OCI-LY7 (cell line): ENCODE measurements around the gene IGSF8. TPM values are rescaled to one million over a fixed set of nuclear protein-coding genes. Genes with fewer than 3 reads are reported as not detected.

Experiments
- BruUV-seq: library from RNA; stranded (reverse); fragments of 400-500 nt; replicated peaks from 2 replicates; lab custom pipeline; 2021; lab: Mats Ljungman, UMichigan
- CTCF ChIA-PET: fragments of 300-600 bp; sonication (Branson Sonifier 250); formaldehyde crosslinking; loops from one replicate; lab custom pipeline; 2022; ENCODE audit warnings: antibody characterized with exemption; ENCODE audit not compliant: unreplicated experiment; lab: Charles Lee
- POLR2A ChIA-PET: fragments of 300-600 bp; sonication (Branson Sonifier 250); formaldehyde crosslinking; loops from one replicate; lab custom pipeline; 2022; ENCODE audit warnings: antibody characterized with exemption; lab: Charles Lee
- DNase-seq: peaks from one replicate; pipeline ENCODE4 v3.0.0-alpha.2; 2015; ENCODE audit warnings: low spot score
- H2AFZ ChIP-seq: fragments of 200-600 bp; sonication (generic), shearing (Covaris generic); 2 replicates; pipeline ENCODE4 v1.6.1; 2014; ENCODE audit warnings: mild to moderate bottlenecking, antibody characterized with exemption, low read length, moderate library complexity
- H3K27ac ChIP-seq: fragments of 200-600 bp; sonication (generic); 2 replicates; pipeline ENCODE4 v1.5.1; 2014; ENCODE audit warnings: mixed run types, low read depth, mild to moderate bottlenecking, moderate library complexity, low read length, inconsistent platforms; ENCODE audit not compliant: poor library complexity, severe bottlenecking
- H3K36me3 ChIP-seq: fragments of 200-600 bp; sonication (generic); 2 replicates; pipeline ENCODE4 v1.6.1; 2014; ENCODE audit warnings: mild to moderate bottlenecking, antibody characterized with exemption, low read length, moderate library complexity, mixed read lengths; ENCODE audit not compliant: insufficient read depth
- H3K4me1 ChIP-seq: fragments of 200-600 bp; sonication (generic); 2 replicates; pipeline ENCODE4 v1.5.1; 2014; ENCODE audit warnings: mild to moderate bottlenecking, low read length; ENCODE audit not compliant: insufficient read depth, poor library complexity, severe bottlenecking
- H3K4me2 ChIP-seq: fragments of 200-600 bp; sonication (generic); 2 replicates; pipeline ENCODE4 v1.6.1; 2014; ENCODE audit warnings: mild to moderate bottlenecking, low read length
- H3K4me3 ChIP-seq: fragments of 200-600 bp; sonication (generic); 2 replicates; pipeline ENCODE4 v1.5.1; 2014; ENCODE audit warnings: mild to moderate bottlenecking, low read depth, low read length; ENCODE audit not compliant: poor library complexity, severe bottlenecking
- H3K79me2 ChIP-seq: fragments of 200-600 bp; sonication (generic); 2 replicates; pipeline ENCODE4 v1.6.1; 2016; ENCODE audit warnings: low read depth, mild to moderate bottlenecking, low read length, moderate library complexity, mixed read lengths; ENCODE audit not compliant: insufficient read depth
- H3K9me2 ChIP-seq: fragments of 200-600 bp; sonication (generic); 2 replicates; pipeline ENCODE4 v1.6.1; 2016; ENCODE audit warnings: mild to moderate bottlenecking, low read length, mixed read lengths; ENCODE audit not compliant: insufficient read depth
- H3K9me3 ChIP-seq: fragments of 200-600 bp; sonication (generic); 2 replicates; pipeline ENCODE4 v1.6.1; 2014; ENCODE audit warnings: mild to moderate bottlenecking, mixed run types, low read length, mixed read lengths
- H4K20me1 ChIP-seq: fragments of 200-600 bp; sonication (generic); 2 replicates; pipeline ENCODE4 v1.6.1; 2014; ENCODE audit warnings: mild to moderate bottlenecking, antibody characterized with exemption, low read length, moderate library complexity, mixed read lengths; ENCODE audit not compliant: insufficient read depth
- EZH2phosphoT487 ChIP-seq: fragments of 200-600 bp; sonication (generic); IDR thresholded peaks from 2 replicates; pipeline ENCODE4 v1.6.1; 2018; ENCODE audit warnings: low read depth, borderline replicate concordance, mild to moderate bottlenecking, mixed run types, antibody characterized with exemption, low read length, moderate library complexity, mixed read lengths
- intact Hi-C: fragments of 100-400 bp; cut with micrococcal nuclease; formaldehyde crosslinking; loops from one replicate; pipeline ENCODE4 v1.10.0; 2022; ENCODE audit not compliant: unreplicated experiment
- total RNA-seq, 2 experiments: library from RNA; depleted of rRNA in 1 of 2; stranded (reverse); fragments of >200 nt in 1 of 2; shearing (Covaris generic) in 1 of 2; gene quantifications; 2 replicates each; pipeline ENCODE4 v1.2.3, GENCODE V29; 2014 to 2022
- TF ChIP-seq, protein P1 (sequence below): fragments of 200-600 bp; sonication (generic); conservative IDR thresholded peaks from 2 replicates; pipeline ENCODE4 v1.5.1; 2014; ENCODE audit warnings: mild to moderate bottlenecking, antibody characterized with exemption, low read length, moderate library complexity, mixed read lengths

IGSF8 gene
- total RNA-seq, 2 experiments from 2014 or later = 18.7 to 28.7 TPM

DNA sequence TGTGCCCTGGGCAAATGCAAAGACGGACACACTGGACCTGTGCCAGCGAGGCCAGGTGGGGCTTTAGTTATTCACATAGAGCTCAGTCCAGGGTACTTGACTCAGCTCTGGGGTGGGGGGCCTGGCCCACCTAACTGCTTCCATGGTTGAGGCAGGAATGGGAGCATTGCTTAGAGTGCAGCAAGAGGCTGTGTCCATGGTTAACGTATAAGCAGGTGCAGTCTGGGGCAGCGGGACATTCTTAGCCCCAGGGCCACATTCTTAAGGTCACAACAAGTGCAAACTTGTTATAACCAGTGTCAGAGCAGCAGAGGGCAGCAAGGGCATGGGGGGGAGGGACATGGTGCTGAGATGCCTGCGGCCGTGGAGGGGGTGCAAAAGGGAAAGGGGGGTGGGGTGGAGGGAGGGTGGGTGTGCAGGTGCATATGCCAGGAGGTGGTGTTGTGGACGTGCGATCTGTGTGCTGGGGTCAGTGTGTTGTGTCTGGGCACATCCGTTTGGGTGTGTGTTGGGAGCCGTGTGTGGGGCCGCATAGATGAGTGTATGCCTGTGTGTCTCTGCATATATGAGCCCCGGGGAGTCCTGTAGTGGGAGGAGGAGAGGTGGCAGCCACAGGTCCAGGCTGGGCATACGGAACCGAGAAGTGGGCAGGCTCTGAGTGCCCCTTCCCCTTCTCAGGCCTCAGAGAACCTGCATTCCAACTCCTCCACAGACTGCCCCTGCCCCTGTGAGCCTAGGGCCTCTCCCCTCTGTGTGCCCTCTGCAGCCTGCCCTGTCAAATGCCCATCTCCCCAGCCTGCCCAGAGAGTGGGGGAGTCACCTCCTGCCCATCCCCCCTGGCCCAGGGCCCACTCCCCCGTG lies 36.8 kb downstream of the IGSF8 start:
- no peak overlapping the region for H3K4me2 ChIP-seq
- intact Hi-C loops = no loop called here
- H3K79me2 ChIP-seq = no peaks in the 10 kb centered on the region
- no peaks in the 10 kb centered on the region for H3K9me3 ChIP-seq
- TF ChIP-seq, protein P1, sequence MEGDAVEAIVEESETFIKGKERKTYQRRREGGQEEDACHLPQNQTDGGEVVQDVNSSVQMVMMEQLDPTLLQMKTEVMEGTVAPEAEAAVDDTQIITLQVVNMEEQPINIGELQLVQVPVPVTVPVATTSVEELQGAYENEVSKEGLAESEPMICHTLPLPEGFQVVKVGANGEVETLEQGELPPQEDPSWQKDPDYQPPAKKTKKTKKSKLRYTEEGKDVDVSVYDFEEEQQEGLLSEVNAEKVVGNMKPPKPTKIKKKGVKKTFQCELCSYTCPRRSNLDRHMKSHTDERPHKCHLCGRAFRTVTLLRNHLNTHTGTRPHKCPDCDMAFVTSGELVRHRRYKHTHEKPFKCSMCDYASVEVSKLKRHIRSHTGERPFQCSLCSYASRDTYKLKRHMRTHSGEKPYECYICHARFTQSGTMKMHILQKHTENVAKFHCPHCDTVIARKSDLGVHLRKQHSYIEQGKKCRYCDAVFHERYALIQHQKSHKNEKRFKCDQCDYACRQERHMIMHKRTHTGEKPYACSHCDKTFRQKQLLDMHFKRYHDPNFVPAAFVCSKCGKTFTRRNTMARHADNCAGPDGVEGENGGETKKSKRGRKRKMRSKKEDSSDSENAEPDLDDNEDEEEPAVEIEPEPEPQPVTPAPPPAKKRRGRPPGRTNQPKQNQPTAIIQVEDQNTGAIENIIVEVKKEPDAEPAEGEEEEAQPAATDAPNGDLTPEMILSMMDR = no peak
- TF ChIP-seq EZH2phosphoT487 = no peak
- no peak for DNase-seq
- POLR2A ChIA-PET = no interaction called here
- no peaks in the 10 kb centered on the region for H3K4me1 ChIP-seq
- H4K20me1 ChIP-seq = no peaks in the 10 kb centered on the region
- no peak overlapping the region for H2AFZ ChIP-seq
- CTCF ChIA-PET = interaction anchor here (0.6 kb wide), 1 partner anchor 45 kb away, joined by 3 read pairs; no protein-coding TSS in a partner anchor
- H3K36me3 ChIP-seq = no peaks in the 10 kb centered on the region
- no peak overlapping the region for H3K27ac ChIP-seq
- BruUV-seq = no TSS peak
- no peak overlapping the region for H3K4me3 ChIP-seq
- no peaks in the 10 kb centered on the region for H3K9me2 ChIP-seq

DNA sequence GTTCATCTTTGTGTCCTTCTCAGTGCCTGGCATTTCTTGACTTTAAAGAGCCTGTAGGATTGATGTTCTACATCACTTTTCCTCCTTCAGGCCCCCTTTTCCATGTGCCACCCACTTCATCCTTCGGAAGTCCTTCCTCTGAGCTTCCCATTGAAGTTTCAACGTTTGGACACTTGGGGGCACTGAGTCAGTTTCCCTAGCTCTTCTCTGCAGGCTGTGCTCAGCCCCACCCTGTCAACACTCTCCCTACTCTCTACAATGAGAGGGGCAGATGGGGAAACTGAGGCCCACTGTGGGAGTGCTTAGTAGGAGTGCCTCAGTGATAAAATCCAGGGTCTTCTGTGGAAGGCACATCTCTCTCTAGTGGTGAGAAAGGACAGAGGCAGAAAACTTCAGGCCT lies 40.3 kb downstream of the IGSF8 start:
- ChIA-PET CTCF (interaction anchor here (1.6 kb wide), 1 partner anchor 20 kb away, joined by 5 read pairs; no protein-coding TSS in a partner anchor), POLR2A (no interaction called here)
- H3K4me2 ChIP-seq = no peak overlapping the region
- no peaks in the 10 kb centered on the region for H3K9me2 ChIP-seq
- no peaks in the 10 kb centered on the region for H4K20me1 ChIP-seq
- no peaks in the 10 kb centered on the region for H3K36me3 ChIP-seq
- no peaks in the 10 kb centered on the region for H3K79me2 ChIP-seq
- no TSS peak for BruUV-seq
- TF ChIP-seq, protein P1 = peak; percentile 50; the same call in 1 of the 2 replicates
- no peak for TF ChIP-seq EZH2phosphoT487
- H3K9me3 ChIP-seq = no peaks in the 10 kb centered on the region
- no peak overlapping the region for H2AFZ ChIP-seq
- DNase-seq = no peak
- H3K27ac ChIP-seq = no peak overlapping the region
- H3K4me3 ChIP-seq = no peak overlapping the region
- H3K4me1 ChIP-seq = no peaks in the 10 kb centered on the region
- intact Hi-C loops = no loop called here
